Ramos (cell line): Measurements from ENCODE around the gene ANXA2R.

Experiments
- in situ Hi-C: fragments of 300-500 bp; cut with MboI; formaldehyde crosslinking; loops from one replicate; pipeline ENCODE4 v1.14.3; 2022; ENCODE audit warnings: low sequenced_read_pairs; ENCODE audit not compliant: unreplicated experiment

The ANXA2R gene

DNA sequence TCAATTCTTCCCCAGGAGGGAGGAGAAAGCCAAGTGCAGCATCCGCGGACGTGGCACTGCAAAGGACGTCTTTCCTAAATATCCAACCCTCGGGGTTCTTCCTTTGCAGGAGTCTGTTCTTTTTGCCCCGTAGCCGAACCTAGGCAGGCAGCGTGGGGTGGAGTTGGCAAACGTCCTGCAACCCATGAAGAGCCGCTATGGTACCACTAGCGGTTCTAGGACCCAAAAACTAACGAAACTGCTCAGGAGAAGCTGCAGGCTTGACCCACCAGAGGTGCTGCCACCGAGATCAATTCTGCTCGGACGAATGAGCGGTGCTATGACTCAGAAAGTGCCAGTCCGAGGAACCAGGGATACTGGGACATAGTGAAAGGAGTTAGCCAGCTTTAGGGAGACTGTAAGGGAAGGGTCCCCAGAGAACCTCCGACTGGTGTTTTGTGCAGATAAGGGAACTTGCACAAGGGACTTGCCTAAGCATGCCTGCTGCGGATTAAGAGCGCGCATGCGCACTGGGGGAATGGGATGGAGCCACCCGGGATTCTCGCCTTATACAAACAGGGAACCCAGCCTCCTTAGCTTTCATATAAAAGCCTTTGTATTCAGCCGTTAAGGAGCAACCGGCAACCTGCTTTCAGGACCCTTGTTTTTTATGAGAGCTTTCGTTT is 32.7 kb downstream of the ANXA2R start:
- in situ Hi-C loops = loop anchor here (5.0 to 25.0 kb wide), 2 partner anchors 60 to 1095 kb away; partner anchors contain the start of gene RIMOC1

DNA sequence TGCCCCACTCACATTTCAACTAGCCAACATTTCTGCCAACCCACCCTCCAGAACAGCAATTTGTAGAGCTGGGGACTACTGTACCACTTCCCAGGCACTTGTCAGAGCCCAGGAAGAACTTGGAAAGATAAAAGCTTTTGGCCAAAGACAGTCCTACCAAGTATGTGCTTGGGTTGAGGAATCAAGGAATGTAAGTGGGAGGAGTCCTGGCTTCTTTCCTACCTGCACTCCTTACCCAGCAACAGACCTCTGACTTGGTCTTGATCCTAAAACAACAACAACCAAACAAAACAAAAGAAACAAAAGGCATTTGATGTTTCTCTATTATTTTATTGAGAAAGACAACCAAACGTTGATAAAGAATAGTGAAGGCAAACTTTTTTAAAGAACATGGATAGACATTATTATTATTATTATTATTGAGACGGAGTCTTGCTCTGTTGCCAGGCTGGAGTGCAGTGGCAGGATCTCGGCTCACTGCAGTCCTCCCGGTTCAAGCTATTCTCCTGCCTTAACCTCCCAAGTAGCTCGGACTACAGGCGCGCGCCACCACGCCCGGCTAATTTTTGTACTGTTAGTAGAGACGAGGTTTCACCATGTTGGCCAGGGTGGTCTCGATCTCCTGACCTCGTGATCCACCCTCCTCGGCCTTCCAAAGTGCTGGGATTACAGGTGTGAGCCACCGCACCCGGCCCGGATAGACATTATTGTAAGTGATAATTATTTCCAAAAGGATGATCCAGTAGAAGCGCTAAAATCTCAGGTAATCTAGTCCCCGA is 33.5 kb downstream of the ANXA2R start:
- in situ Hi-C loops = loop anchor here (5.0 to 25.0 kb wide), 2 partner anchors 61 to 1094 kb away; partner anchors contain the start of gene RIMOC1

DNA sequence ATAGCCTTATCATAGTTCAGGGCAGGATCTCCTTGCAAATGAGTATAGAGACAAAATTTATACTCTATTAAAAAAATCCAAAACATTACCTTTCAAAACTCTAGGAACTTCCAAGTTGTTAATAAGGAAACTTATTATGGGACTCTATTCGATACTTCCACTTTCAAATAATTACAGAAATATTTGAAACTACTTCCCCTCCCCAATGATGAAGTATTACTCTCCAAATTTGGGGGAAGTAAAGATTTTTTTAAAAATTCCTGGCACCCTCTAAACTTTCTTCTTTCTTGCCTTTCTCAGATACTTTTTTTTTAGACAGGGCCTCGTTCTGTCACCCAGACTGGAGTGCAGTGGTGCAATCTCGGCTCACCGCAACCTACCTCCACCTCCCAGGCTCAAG is 35.1 kb downstream of the ANXA2R start:
- in situ Hi-C loops = loop anchor here (5.0 to 25.0 kb wide), 2 partner anchors 62 to 1093 kb away; partner anchors contain the start of gene RIMOC1

DNA sequence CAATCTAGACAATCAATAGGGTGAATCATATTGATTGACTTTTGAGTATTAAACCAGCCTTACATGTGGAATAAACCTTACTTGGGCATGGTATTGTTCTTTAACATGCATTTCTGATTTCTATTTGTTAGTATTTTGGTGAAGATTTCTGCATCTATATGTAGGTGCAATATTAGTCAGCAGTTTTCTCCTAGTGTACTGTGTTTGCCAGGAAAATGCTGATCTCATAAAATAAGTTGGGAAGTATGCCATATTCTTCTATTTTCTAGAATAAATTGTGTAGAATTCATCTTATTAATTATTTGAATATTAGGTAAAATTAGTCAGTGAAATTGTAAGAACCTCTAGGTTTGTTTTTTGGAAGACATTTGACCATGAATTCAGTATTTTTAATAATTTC is 38.4 kb downstream of the ANXA2R start:
- in situ Hi-C loops = loop anchor here (25.0 kb wide), 1 partner anchor 1089 kb away; the partner anchor contains the start of gene RIMOC1

DNA sequence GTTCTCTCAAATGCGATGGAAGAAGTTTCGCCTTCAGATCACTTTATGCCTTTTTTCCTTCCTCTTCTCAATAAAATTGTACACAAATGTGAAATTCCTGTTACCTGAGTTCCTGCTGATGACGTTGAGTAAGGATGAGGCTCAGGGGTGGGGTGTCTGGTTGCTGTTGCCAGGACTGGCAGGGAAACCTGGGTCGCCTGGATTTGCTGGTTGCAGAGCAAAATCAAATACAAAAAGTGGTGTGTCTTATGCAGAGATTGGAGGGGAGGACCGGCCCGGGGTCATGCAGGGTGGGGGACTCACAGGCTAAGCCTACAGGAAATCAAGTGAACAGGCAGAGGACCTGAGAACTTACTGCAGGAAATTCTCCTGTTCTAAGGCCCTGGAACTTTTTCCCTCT is 39.2 kb downstream of the ANXA2R start:
- in situ Hi-C loops = loop anchor here (25.0 kb wide), 1 partner anchor 1089 kb away; the partner anchor contains the start of gene RIMOC1

DNA sequence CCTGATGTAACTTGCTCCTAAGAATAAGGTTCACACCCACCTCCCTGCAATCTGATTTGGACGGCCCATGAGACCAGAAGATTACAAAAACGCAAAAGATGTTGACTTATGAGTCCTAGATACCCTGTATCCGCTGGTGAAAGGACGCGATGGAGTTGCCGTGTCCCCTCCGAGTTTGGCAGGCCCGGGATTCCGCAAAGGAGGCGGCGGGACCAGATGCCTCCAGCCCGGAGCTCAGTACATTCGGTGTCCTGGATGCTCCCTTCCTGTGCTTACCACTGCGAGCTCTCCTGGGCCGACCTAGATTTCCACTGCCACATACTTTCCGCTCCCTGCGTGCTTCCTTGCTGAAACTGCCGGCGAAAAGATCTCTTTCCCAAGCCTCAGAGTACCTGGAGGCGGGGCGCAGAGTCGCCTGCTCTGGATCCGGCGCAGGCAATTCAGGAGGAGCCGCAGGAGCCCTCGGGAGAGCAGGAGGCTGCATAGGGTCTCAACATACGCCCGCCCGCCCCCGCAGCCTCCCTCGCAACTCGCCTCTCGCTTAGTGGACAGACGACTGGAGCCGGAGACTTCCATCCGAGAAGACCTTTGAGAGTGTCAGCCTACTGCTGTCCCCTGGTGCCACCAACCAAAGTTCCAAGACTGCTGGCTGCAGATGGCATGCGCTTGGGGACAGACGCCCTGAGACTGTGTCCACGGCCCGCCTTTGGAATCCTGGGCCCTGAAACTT is 39.8 kb downstream of the ANXA2R start:
- in situ Hi-C loops = loop anchor here (25.0 kb wide), 1 partner anchor 1088 kb away; the partner anchor contains the start of gene RIMOC1

DNA sequence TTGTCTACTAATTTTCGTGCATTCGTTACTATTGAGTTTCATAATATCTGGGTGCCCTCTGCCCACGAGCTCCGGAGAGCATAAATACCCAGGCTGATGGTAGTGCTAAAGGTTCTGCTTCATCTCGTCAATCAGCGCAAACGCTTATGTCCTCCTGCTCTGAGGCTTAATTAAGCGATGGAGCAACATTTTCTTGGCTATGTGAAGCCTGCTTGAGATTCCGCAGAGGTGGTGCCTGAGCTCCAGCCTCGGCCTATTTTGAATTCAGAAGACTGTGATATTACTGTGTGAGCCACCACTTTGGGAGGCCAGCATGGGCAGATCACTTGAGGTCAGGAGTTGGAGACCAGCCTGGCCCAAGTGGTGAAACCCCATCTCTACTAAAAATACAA is 44.8 kb downstream of the ANXA2R start:
- in situ Hi-C loops = no loop called here

DNA sequence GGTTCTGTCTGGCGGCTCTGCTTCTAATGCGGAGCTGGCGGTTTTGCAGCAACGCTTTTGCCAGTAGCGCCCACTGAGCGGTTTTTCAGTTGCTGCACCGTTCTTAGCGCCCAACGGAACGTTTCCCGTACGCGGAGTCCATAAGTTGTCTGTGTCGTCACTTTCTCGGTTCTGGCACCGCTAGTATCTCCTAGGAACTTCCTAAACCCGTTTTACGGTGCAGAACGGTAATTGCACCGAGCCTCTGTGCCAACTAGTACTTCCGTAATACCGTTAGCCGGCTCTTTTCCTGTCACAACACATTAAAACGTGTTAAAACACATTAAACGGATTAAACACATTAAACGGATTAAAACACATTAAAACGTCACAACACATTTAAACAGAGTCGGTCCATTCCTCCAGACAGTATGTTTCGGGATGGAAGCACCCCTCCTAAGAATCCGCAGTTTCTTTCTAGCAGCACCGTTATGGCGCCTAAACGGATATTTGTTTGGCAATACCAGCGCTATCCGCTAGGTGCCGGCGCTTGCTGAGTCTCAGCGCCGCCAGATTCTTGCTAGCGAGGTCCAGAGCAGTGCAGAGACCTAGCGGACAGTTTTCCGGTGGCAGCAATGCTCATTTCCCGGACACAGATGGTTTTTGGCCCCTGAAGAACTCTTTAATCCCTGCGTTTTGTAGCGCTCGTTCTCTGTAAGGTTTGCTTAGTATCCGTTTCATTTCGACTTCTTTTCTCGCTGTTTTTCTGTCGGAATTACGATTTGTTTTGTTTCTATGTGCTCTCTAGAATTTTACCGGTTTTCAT is 45.4 kb downstream of the ANXA2R start:
- in situ Hi-C loops = no loop called here

DNA sequence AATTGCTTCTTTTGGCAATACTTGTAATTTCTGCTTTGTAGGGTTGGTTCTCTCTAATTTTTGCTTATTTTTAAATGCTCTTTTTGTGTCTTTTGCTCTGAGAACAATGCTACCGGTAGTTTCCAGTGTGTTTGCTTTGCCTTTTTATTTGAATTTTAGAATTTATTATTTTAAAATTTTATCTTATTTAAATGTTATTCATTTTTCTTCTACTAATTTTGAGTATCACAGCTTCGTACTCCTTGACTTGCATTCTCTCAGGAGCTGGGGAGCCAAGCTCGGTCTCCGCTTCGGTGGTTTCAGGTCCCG is 45.9 kb downstream of the ANXA2R start:
- in situ Hi-C loops = no loop called here

DNA sequence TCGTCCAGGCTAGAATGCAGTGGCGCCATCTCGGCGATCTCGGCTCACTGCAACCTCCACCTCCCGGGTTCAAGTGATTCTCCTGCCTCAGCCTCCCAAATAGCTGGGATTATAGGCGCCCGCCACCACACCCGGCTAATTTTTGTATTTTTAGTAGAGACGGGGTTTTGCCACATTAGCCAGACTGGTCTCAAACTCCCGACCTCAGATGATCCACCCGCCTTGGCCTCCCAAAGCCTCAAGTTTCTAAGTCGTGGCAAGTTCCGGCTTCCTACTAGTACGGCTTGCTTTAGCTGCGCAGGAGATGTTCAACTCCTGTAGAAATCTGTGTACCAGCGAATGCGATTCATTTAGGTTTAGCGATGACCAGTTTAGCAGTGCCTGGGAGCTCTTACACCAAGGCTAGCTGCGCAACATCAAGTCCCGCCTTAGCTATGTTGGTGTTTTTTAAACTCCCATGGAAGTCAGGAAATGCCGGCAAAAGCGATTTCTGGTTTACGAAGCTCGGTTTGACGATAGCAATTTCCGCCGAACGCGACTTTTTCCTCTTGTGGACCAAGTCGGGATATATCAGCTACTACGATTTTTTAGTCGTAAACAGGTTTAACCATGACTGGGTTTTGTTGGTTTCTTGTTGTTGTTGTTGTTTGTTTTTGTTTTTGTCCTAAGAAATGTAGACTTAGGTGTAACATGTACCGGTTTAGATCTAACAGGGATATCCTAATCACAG is 46.4 kb downstream of the ANXA2R start:
- in situ Hi-C loops = no loop called here

DNA sequence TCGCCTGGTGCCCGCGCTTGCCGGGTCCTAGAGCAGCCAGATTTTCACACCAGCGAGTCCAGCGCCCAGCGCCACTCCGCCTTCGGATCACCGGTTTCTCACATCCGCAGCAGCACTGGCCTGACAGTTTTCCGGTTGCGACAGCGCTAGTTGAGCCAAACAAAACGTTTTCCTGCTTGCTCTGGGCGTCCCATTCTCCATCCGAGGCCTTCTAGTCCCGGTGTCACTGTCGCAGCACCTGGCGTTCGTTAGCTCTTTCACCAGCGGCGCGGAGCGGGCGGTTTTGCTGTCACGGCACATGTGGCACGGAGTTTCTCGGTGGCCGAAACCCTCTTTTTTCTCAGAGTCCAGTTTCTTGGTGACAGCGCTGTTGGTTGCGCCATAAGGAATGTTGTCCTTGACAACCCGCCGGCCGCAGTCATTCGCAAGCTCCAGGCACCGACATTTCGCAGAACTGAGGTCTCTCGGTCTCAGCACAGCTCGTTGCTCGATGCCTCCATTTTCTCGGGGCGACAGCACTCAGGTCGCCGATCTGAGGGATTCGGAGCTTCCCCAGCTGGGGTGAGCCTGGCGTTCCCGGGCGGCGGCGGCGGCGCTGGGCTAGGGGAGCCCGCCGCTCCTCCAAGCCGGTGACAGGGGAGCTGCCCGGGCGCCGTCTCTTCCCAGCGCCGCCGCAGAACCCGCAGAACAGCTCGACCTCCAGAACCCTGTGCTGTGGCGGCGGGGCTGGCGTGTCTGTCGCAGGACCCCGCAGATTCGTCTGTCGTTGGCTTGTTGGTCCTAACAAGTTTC is 47.8 kb downstream of the ANXA2R start:
- in situ Hi-C loops = no loop called here

DNA sequence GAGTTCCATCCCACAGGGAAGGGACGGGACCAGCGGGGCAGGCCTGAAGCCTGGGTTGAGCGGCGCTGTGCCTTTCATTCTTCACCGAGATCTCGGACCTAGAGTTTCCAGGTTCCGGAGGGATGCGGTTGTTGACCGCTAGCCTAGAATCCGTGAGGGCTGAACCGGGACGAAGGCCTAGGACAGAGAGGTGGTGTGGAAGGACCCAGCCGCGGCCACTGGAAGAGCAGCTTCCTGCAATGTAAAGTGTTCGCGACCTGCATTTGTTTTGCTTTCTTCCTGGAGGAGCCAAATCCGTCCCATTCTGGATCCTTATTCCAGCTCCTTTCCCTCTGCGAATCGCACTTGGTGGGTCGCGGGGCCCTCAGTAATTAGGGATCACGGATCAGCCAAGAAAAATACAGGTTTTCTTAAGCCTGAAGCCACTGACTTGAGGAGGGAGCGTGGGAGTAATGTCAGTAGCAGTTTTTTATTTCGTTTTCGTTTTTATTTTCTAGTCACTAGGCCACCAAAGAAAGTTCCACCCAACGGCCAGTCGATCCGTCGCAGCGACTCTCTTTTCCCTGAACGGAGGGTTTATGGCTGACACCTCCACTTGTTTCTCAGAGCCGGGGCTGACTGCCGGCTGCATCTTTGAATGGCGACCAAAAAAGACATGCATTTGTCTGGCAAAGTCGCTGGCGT is 48.6 kb downstream of the ANXA2R start:
- in situ Hi-C loops = no loop called here

DNA sequence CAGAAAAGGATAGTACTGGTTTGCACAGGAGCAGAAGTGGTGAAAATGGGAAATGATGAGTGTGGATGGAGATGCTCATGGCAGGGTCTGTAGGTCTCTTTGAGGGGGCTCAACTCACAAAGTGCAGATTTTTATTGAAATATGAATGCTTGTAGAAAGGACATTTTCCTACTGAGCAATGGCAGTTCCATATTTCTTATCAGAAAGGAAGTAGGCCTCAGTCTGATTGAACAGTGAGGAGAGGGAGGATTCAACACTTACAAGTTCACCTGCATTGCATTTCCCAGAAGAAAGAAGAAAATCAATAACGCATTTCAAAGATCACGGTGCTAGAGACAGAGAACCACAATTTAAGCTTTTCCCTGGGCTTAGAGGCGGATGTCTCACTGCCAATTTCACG is 49.2 kb downstream of the ANXA2R start:
- in situ Hi-C loops = no loop called here
